HepG2 (cell line): ENCODE measurements around the gene QRICH2. TPM values are rescaled to one million over a fixed set of nuclear protein-coding genes. Genes with fewer than 3 reads are reported as not detected.
"Not testable (repeated sequence)": the region's sequence is repeated elsewhere in the genome, so short reads cannot be mapped to it uniquely, and the experiment has no call there.

ENCODE experiments used
- ATAC-seq: fragments of 200-7000 bp; cut with Tn5 transposase; 3 replicates; pipeline ENCODE4 v1.9.1; 2020; ENCODE audit warnings: mild to moderate bottlenecking, moderate library complexity
- BruUV-seq: library from RNA; stranded (reverse); fragments of 400-500 nt; replicated peaks from 2 replicates; lab custom pipeline; 2021; lab: Mats Ljungman, UMichigan
- CTCF ChIA-PET: fragments of 300-600 bp; formaldehyde crosslinking; extraction: SDS; loops from one replicate; lab custom pipeline; 2021; ENCODE audit warnings: low total read pairs, inconsistent platforms, low intra/inter-chr PET ratio; lab: Yijun Ruan, JAX
- POLR2A ChIA-PET: fragments of 350-600 bp; sonication (Branson Sonifier 250); formaldehyde crosslinking; loops from one replicate; lab custom pipeline; 2020; ENCODE audit warnings: antibody characterized with exemption, inconsistent platforms; lab: Yijun Ruan, JAX
- DNase-seq: peaks from one replicate; pipeline ENCODE4 v3.0.0-alpha.2; 2015; ENCODE audit warnings: low spot score
- FAIRE-seq: peaks from 3 replicates; lab custom pipeline; 2011; peaks lifted over from hg19 to GRCh38; lab: Jason Lieb, UNC
- H2AFZ ChIP-seq: one replicate; pipeline ENCODE4 v1.6.1; 2011; ENCODE audit warnings: low read length, inconsistent platforms
- H3K27ac ChIP-seq: fragments of 300-600 bp; 3 replicates; pipeline ENCODE4 v1.8.0; 2011; ENCODE audit warnings: mixed run types, mild to moderate bottlenecking, mixed read lengths, low read length, inconsistent platforms; ENCODE audit not compliant: insufficient read depth; ENCODE audit errors: extremely low read length
- H3K27me3 ChIP-seq, 2 experiments: fragments of 200-600 bp in 1 of 2; 2 replicates in 1 of 2; 3 replicates in 1 of 2; pipeline versions ENCODE4 v1.6.0 to v1.8.0; 2011; ENCODE audit warnings: low read length in 2 of 2, mild to moderate bottlenecking in 2 of 2, moderate library complexity in 2 of 2, inconsistent platforms in 1 of 2; ENCODE audit not compliant: insufficient read depth in 2 of 2, control insufficient read depth in 1 of 2
- H3K36me3 ChIP-seq, 2 experiments: fragments of 200-600 bp in 1 of 2; replicated peaks in 1 of 2; 2 replicates in 1 of 2; 3 replicates in 1 of 2; pipeline versions ENCODE4 v1.5.1 to v1.8.0; 2011; ENCODE audit warnings: low read length in 2 of 2, inconsistent platforms in 1 of 2; ENCODE audit not compliant: insufficient read depth in 2 of 2, control insufficient read depth in 1 of 2
- H3K4me1 ChIP-seq: 2 replicates; pipeline ENCODE4 v1.5.1; 2012; ENCODE audit warnings: low read length, inconsistent platforms; ENCODE audit not compliant: insufficient read depth
- H3K4me2 ChIP-seq: 2 replicates; pipeline ENCODE4 v1.6.0; 2011; ENCODE audit warnings: low read depth, low read length, inconsistent platforms
- H3K4me3 ChIP-seq, 3 experiments: fragments of 200-600 bp in 1 of 3; sonication (generic), shearing (Covaris generic) in 1 of 3; replicated peaks in 1 of 3; 2 replicates each; pipeline ENCODE4 v1.5.1; 2011 to 2016; ENCODE audit warnings: low read length in 3 of 3, inconsistent platforms in 2 of 3, low read depth in 2 of 3, mild to moderate bottlenecking in 2 of 3, control low read depth in 1 of 3, mixed read lengths in 1 of 3; ENCODE audit not compliant: insufficient read depth in 1 of 3
- H3K79me2 ChIP-seq: one replicate; pipeline ENCODE4 v1.6.1; 2011; ENCODE audit warnings: low read length, inconsistent platforms; ENCODE audit not compliant: insufficient read depth
- H3K9ac ChIP-seq: 2 replicates; pipeline ENCODE4 v1.6.0; 2011; ENCODE audit warnings: mild to moderate bottlenecking, low read depth, low read length, inconsistent platforms; ENCODE audit not compliant: insufficient read depth
- H3K9me3 ChIP-seq: 2 replicates; pipeline ENCODE4 v1.5.1; 2012; ENCODE audit warnings: mild to moderate bottlenecking, low read length
- H4K20me1 ChIP-seq: 2 replicates; pipeline ENCODE4 v1.6.0; 2011; ENCODE audit warnings: inconsistent platforms, mild to moderate bottlenecking, low read length, moderate library complexity; ENCODE audit not compliant: insufficient read depth
- ATM ChIP-seq: fragments of 450-650 bp; IDR thresholded peaks from 2 replicates; pipeline ENCODE4 v1.7.1; 2017; ENCODE audit warnings: mild to moderate bottlenecking, borderline replicate concordance
- CREB3 ChIP-seq: sonication (generic); formaldehyde crosslinking; IDR thresholded peaks from 2 replicates; pipeline ENCODE4 v1.5.0; 2020; ENCODE audit warnings: missing genetic modification reagents
- FIP1L1 ChIP-seq: fragments of 200-400 bp; formaldehyde crosslinking; IDR thresholded peaks from 2 replicates; pipeline ENCODE4 v1.6.1; 2018; ENCODE audit warnings: low read depth, mild to moderate bottlenecking, low read length, moderate library complexity, borderline replicate concordance; ENCODE audit not compliant: insufficient read depth
- GATAD2A ChIP-seq: IDR thresholded peaks from 2 replicates; pipeline ENCODE4 v1.6.1; 2016
- GLI4 ChIP-seq: sonication (generic); formaldehyde crosslinking; IDR thresholded peaks from 2 replicates; pipeline ENCODE4 v1.5.1; 2020; ENCODE audit warnings: missing genetic modification reagents, mild to moderate bottlenecking, moderate library complexity, borderline replicate concordance
- JDP2 ChIP-seq: sonication (generic); formaldehyde crosslinking; IDR thresholded peaks from 2 replicates; pipeline ENCODE4 v1.8.1; 2022; ENCODE audit warnings: missing genetic modification reagents, borderline replicate concordance
- KLF15 ChIP-seq: sonication (generic); formaldehyde crosslinking; IDR thresholded peaks from 2 replicates; pipeline ENCODE4 v1.8.1; 2023; ENCODE audit warnings: borderline replicate concordance, mild to moderate bottlenecking, inconsistent platforms, missing genetic modification reagents, mixed read lengths
- MED13 ChIP-seq: sonication (generic); formaldehyde crosslinking; IDR thresholded peaks from 2 replicates; pipeline ENCODE4 v1.5.0; 2020; ENCODE audit warnings: missing genetic modification reagents
- PITX1 ChIP-seq: sonication (generic); formaldehyde crosslinking; IDR thresholded peaks from 2 replicates; pipeline ENCODE4 v1.5.1; 2020; ENCODE audit warnings: mild to moderate bottlenecking, missing genetic modification reagents
- TAF15 ChIP-seq: fragments of 200-400 bp; formaldehyde crosslinking; IDR thresholded peaks from one replicate; pipeline ENCODE4 v1.6.1; 2018; ENCODE audit warnings: mild to moderate bottlenecking, low read depth, low read length; ENCODE audit not compliant: poor library complexity, severe bottlenecking
- ZBTB44 ChIP-seq: sonication (generic); formaldehyde crosslinking; IDR thresholded peaks from 2 replicates; pipeline ENCODE4 v1.4.0; 2020; ENCODE audit warnings: missing genetic modification reagents
- ZNF17 ChIP-seq: sonication (generic); formaldehyde crosslinking; IDR thresholded peaks from 2 replicates; pipeline ENCODE4 v1.5.0; 2020; ENCODE audit warnings: mild to moderate bottlenecking, missing genetic modification reagents
- ZNF343 ChIP-seq: sonication (generic); formaldehyde crosslinking; IDR thresholded peaks from 2 replicates; pipeline ENCODE4 v1.4.0; 2020; ENCODE audit warnings: mild to moderate bottlenecking, missing genetic modification reagents
- ZSCAN30 ChIP-seq: sonication (generic); formaldehyde crosslinking; IDR thresholded peaks from 2 replicates; pipeline ENCODE4 v1.5.0; 2020; ENCODE audit warnings: mild to moderate bottlenecking, missing genetic modification reagents
- WGBS: methylation state at CpG from one replicate; pipeline ENCODE4 v1.1.6; 2017; ENCODE audit warnings: low lambda C conversion rate; 5-methylcytosine and 5-hydroxymethylcytosine counted together
- in situ Hi-C: cut with HindIII; loops from 2 replicates; pipeline ENCODE4 v1.10.0; 2017; ENCODE audit warnings: low pct_unique_long_range_greater_than_20kb; ENCODE audit not compliant: extremely low pct_ligation_motif_present
- intact Hi-C: fragments of 100-400 bp; cut with micrococcal nuclease; formaldehyde crosslinking; loops from one replicate; pipeline ENCODE4 v1.10.0; 2022; ENCODE audit not compliant: unreplicated experiment
- polyA plus RNA-seq, 8 experiments: library from polyadenylated mRNA; depleted of rRNA in 3 of 8; stranded (reverse) in 7 of 8; unstranded in 1 of 8; fragments of >200 nt; fragmentation: Illumina TruSeq in 4 of 8; extraction: Trizol in 4 of 8; gene quantifications; 2 replicates each; pipeline versions ENCODE4 v1.2.1 to v1.2.3, GENCODE V29; 2011 to 2016; ENCODE audit warnings: low read depth in 4 of 8, missing spikeins in 1 of 8, mixed read lengths in 1 of 8; ENCODE audit not compliant: insufficient read depth in 1 of 8
- total RNA-seq, 5 experiments: library from RNA; depleted of rRNA; stranded (reverse); fragments of >200 nt; fragmentation: Illumina TruSeq; extraction: Trizol; gene quantifications; 2 replicates each; pipeline ENCODE4 v1.2.3, GENCODE V29; 2016; ENCODE audit warnings: low read depth in 1 of 5
- TF ChIP-seq, protein P1 (sequence below): sonication (generic); formaldehyde crosslinking; IDR thresholded peaks from 2 replicates; pipeline ENCODE4 v1.4.0; 2020; ENCODE audit warnings: mild to moderate bottlenecking, missing genetic modification reagents

QRICH2 gene
- total and polyA plus RNA-seq, 2 of the 13 experiments (the other 11 are each of a cell fraction or from before 2014, with no cell fraction given), result 3.7 to 5.7 TPM

DNA sequence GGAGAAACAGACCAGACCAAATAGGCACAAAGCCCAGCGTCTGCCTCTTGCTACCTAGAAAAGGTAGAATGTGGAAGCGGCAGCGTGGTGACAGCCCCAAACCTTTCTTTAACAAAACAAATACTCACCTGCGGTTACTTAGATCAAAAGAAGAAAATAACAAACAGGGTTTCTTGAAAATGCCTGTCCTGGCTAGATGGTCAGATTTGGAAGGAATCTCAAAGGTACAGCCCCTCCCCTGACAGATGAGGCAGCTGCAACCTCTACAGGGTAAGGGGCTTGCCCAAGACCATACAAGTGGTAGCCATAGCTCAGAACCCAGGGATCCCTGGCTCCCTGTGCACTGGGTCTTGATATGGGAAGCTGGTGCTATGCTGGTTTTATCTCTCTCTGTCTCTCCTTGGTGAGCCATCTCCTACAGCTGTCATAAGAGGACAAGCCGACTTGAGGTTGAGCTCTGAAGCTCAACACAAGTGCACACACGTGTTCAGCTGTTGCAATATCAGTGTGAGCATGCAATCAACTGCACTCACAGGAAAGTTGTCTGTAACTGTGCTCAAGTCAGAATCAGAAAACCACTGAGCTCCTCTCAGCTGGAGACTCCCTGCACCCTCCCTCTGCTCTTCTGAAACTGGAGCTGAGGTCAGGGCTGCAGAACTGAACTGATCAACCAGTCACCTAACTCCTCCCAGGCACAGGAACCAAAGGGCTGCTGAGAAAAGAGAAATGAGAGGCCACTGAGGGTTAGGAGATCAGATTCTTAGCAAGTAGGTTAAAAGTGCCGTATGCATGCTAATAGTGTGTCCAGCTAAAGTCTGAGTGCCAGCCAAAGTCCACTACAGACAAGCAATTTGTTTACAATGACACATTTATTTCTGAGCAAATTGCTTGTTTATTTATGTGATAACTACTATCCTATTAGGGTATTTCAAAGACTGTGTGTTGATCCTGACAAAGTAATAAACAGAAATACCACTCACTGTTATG lies 61.7 kb downstream of the QRICH2 start (continued):
- TF ChIP-seq PITX1 (CRISPR knock-in tag) (no peak), CREB3 (CRISPR knock-in tag) (no peak), ZBTB44 (CRISPR knock-in tag) (no peak), ZNF17 (CRISPR knock-in tag) (no peak), ZSCAN30 (no peak), MED13 (CRISPR knock-in tag) (no peak), ZNF343 (no peak), JDP2 (CRISPR knock-in tag) (no peak), TAF15 (no peak), ATM (no peak), GATAD2A (CRISPR knock-in tag) (peak; percentile 57; the same call in 1 of the 2 replicates), FIP1L1 (no peak), GLI4 (peak; percentile 35; the same call in 1 of the 2 replicates), KLF15 (CRISPR knock-in tag) (no peak)
- TF ChIP-seq, protein P1, sequence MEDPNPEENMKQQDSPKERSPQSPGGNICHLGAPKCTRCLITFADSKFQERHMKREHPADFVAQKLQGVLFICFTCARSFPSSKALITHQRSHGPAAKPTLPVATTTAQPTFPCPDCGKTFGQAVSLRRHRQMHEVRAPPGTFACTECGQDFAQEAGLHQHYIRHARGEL (CRISPR knock-in tag), result no peak

- POLR2A ChIA-PET, result interaction anchor here (7.6 kb wide), 1 partner anchor 15 kb away, joined by 40 read pairs; no protein-coding TSS in a partner anchor
- CTCF ChIA-PET, H2AFZ ChIP-seq, intact Hi-C loops, H3K4me2 ChIP-seq, H3K9ac ChIP-seq, BruUV-seq, H3K4me3 ChIP-seq, H4K20me1 ChIP-seq, H3K9me3 ChIP-seq, H3K79me2 ChIP-seq, H3K36me3 ChIP-seq, in situ Hi-C loops, DNase-seq, ATAC-seq, H3K27ac ChIP-seq, FAIRE-seq: not testable (repeated sequence)
- Histone ChIP-seq H3K27me3 (peaks cover 8 to 41% of the 10 kb centered on the region in 2 experiments; a peak in 4 of 5 replicates), H3K4me1 (peaks cover 62% of the 10 kb centered on the region)
- WGBS, result 88% methylated on average over 8 of the region's 8 CpGs
Measured at GRCh38 chr17:76244721-76245120, 63.4 kb downstream of the QRICH2 start.
